SK-N-SH (cell line): ENCODE measurements around the gene MST1. TPM values are rescaled to one million over a fixed set of nuclear protein-coding genes. Genes with fewer than 3 reads are reported as not detected.

Experiments used
- CTCF ChIA-PET: fragments of 300-600, 350-600 bp; formaldehyde crosslinking; extraction: SDS; loops from one replicate; lab custom pipeline; 2021; lab: Yijun Ruan, JAX
- POLR2A ChIA-PET: fragments of 350-600 bp; sonication (Branson Sonifier 250); formaldehyde crosslinking; extraction: SDS; loops from one replicate; lab custom pipeline; 2020; ENCODE audit warnings: antibody characterized with exemption, inconsistent platforms; lab: Yijun Ruan, JAX
- DNase-seq: peaks from one replicate; pipeline ENCODE4 v3.0.0; 2012
- H2AFZ ChIP-seq: fragments of 200-600 bp; sonication (generic); 2 replicates; pipeline ENCODE4 v1.8.1; 2016; ENCODE audit warnings: antibody characterized with exemption, mild to moderate bottlenecking, low read depth
- H3F3A ChIP-seq: fragments of 200-600 bp; sonication (generic); replicated peaks from 2 replicates; pipeline ENCODE3; 2016; ENCODE audit warnings: antibody characterized with exemption, mild to moderate bottlenecking; ENCODE audit not compliant: insufficient read depth
- H3K27ac ChIP-seq, 2 experiments: fragments of 200-500 bp in 1 of 2; fragments of 200-600 bp in 1 of 2; sonication (Bioruptor generic) in 1 of 2; sonication (generic), shearing (Covaris generic) in 1 of 2; 2 replicates each; pipeline versions ENCODE4 v1.5.1 to v1.6.1; 2014 to 2016; ENCODE audit warnings: low read depth in 2 of 2, inconsistent platforms in 1 of 2, low read length in 1 of 2, mild to moderate bottlenecking in 1 of 2, mixed read lengths in 1 of 2
- H3K27me3 ChIP-seq: fragments of 200-600 bp; sonication (generic), shearing (Covaris generic); 2 replicates; pipeline ENCODE4 v1.6.1; 2016; ENCODE audit warnings: mixed run types; ENCODE audit not compliant: insufficient read depth
- H3K36me3 ChIP-seq, 2 experiments: fragments of 200-500 bp in 1 of 2; fragments of 200-600 bp in 1 of 2; sonication (Bioruptor generic) in 1 of 2; sonication (generic) in 1 of 2; replicated peaks in 1 of 2; 2 replicates each; pipeline versions ENCODE3 to v1.5.1; 2014 to 2016; ENCODE audit warnings: low read length in 1 of 2, mild to moderate bottlenecking in 1 of 2; ENCODE audit not compliant: insufficient read depth in 2 of 2, control insufficient read depth in 1 of 2
- H3K4me1 ChIP-seq, 2 experiments: fragments of 200-500 bp in 1 of 2; fragments of 200-600 bp in 1 of 2; sonication (Bioruptor generic) in 1 of 2; sonication (generic), shearing (Covaris generic) in 1 of 2; 2 replicates each; pipeline versions ENCODE4 v1.5.1 to v1.6.1; 2014 to 2016; ENCODE audit warnings: low read depth in 1 of 2, low read length in 1 of 2, mixed run types in 1 of 2; ENCODE audit not compliant: insufficient read depth in 2 of 2, control insufficient read depth in 1 of 2
- H3K4me2 ChIP-seq: fragments of 200-600 bp; sonication (generic), shearing (Covaris generic); 2 replicates; pipeline ENCODE4 v1.6.1; 2017; ENCODE audit warnings: mixed run types
- H3K4me3 ChIP-seq, 2 experiments: fragments of 200-500 bp in 1 of 2; fragments of 200-600 bp in 1 of 2; sonication (Bioruptor generic) in 1 of 2; sonication (generic), shearing (Covaris generic) in 1 of 2; 2 replicates each; pipeline versions ENCODE4 v1.5.1 to v1.8.1; 2014 to 2016; ENCODE audit warnings: low read depth in 2 of 2, inconsistent platforms in 1 of 2, low read length in 1 of 2, mild to moderate bottlenecking in 1 of 2, mixed read lengths in 1 of 2, moderate library complexity in 1 of 2
- H3K79me2 ChIP-seq: fragments of 200-600 bp; sonication (generic); 2 replicates; pipeline ENCODE4 v1.8.1; 2017; ENCODE audit warnings: mild to moderate bottlenecking; ENCODE audit not compliant: insufficient read depth
- H3K9ac ChIP-seq: fragments of 200-600 bp; sonication (generic); 2 replicates; pipeline ENCODE4 v1.6.1; 2017; ENCODE audit warnings: mixed run types
- H3K9me2 ChIP-seq: fragments of 200-600 bp; sonication (generic); 2 replicates; pipeline ENCODE4 v1.6.1; 2017; ENCODE audit warnings: mixed run types
- H3K9me3 ChIP-seq: fragments of 200-600 bp; sonication (generic); 2 replicates; pipeline ENCODE4 v1.6.1; 2017; ENCODE audit warnings: mixed run types, mild to moderate bottlenecking, moderate library complexity
- H4K20me1 ChIP-seq: fragments of 200-600 bp; sonication (generic); 2 replicates; pipeline ENCODE4 v1.6.1; 2017; ENCODE audit warnings: mild to moderate bottlenecking, mixed run types; ENCODE audit not compliant: insufficient read depth
- FOXJ3 ChIP-seq: sonication (generic); formaldehyde crosslinking; IDR thresholded peaks from 2 replicates; pipeline ENCODE4 v1.5.1; 2020; ENCODE audit warnings: mild to moderate bottlenecking, missing genetic modification reagents
- FOXM1 ChIP-seq: IDR thresholded peaks from 2 replicates; pipeline ENCODE4 v1.4.0; 2012; ENCODE audit warnings: low read depth, mild to moderate bottlenecking
- MXI1 ChIP-seq: IDR thresholded peaks from 2 replicates; pipeline ENCODE4 v1.6.1; 2012; ENCODE audit warnings: mild to moderate bottlenecking, low read depth, low read length, improper control_type of control experiment
- NFIC ChIP-seq: IDR thresholded peaks from 2 replicates; pipeline ENCODE4 v1.4.0; 2012; ENCODE audit warnings: borderline replicate concordance
- NRF1 ChIP-seq: IDR thresholded peaks from 2 replicates; pipeline ENCODE4 v1.6.1; 2012; ENCODE audit warnings: low read depth, mild to moderate bottlenecking, low read length
- RAD21 ChIP-seq: IDR thresholded peaks from 2 replicates; pipeline ENCODE4 v1.6.1; 2012; ENCODE audit warnings: mild to moderate bottlenecking, low read length
- RCOR1 ChIP-seq: fragments of 150-350 bp; IDR thresholded peaks from 2 replicates; pipeline ENCODE4 v1.6.1; 2017; ENCODE audit warnings: antibody characterized with exemption, low read length
- TEAD4 ChIP-seq: IDR thresholded peaks from 2 replicates; pipeline ENCODE4 v1.4.0; 2012; ENCODE audit warnings: mild to moderate bottlenecking, borderline replicate concordance; ENCODE audit not compliant: insufficient read depth
- WGBS: methylation state at CpG from one replicate; pipeline ENCODE4 v1.1.6; 2017; ENCODE audit warnings: low lambda C conversion rate; 5-methylcytosine and 5-hydroxymethylcytosine counted together
- polyA plus RNA-seq, 3 experiments: library from polyadenylated mRNA; depleted of rRNA; stranded (reverse); fragments of >200 nt; gene quantifications; 2 replicates each; pipeline ENCODE4 v1.2.3, GENCODE V29; 2012
- TF ChIP-seq, protein P1 (sequence below): IDR thresholded peaks from 2 replicates; pipeline ENCODE4 v1.4.0; 2012; ENCODE audit warnings: low read depth
- TF ChIP-seq, protein P2 (sequence below): IDR thresholded peaks from 2 replicates; pipeline ENCODE4; 2012
- TF ChIP-seq, protein P3 (sequence below): fragments of 150-350 bp; IDR thresholded peaks from 2 replicates; pipeline ENCODE4 v1.6.1; 2016; ENCODE audit warnings: mild to moderate bottlenecking, low read depth, low read length
- TF ChIP-seq, protein P4 (sequence below): IDR thresholded peaks from 2 replicates; pipeline ENCODE4 v1.4.0; 2012; ENCODE audit warnings: low read depth, borderline replicate concordance

MST1 gene
- polyA plus RNA-seq, 1 of the 3 experiments (the other 2 are of a cell fraction) = 35.1 TPM

- no peak for TF ChIP-seq TEAD4
- Histone ChIP-seq H3K27ac (no peak overlapping the region), H4K20me1 (no peaks in the 10 kb centered on the region), H3K4me2 (no peak overlapping the region), H3K9me2 (no peaks in the 10 kb centered on the region), H3K9ac (no peak overlapping the region), H3K4me3 (no peak overlapping the region), H3K36me3 (peaks cover 8 to 16% of the 10 kb centered on the region in 2 experiments), H3K79me2 (no peaks in the 10 kb centered on the region), H3K4me1 (peaks cover 0 to 5% of the 10 kb centered on the region in 2 experiments; a peak in 1 of 4 replicates), H3K9me3 (no peaks in the 10 kb centered on the region), H3K27me3 (no peaks in the 10 kb centered on the region), H2AFZ (no peak overlapping the region), H3F3A (no peaks in the 10 kb centered on the region)
- DNase-seq = no peak
- CTCF ChIA-PET = interaction anchor here (1.2 to 1.8 kb wide), 3 partner anchors 12 to 174 kb away, joined by 3 to 9 read pairs (median 3); no protein-coding TSS in a partner anchor
- POLR2A ChIA-PET = interaction anchor here (0.9 kb wide), 1 partner anchor 174 kb away, joined by 4 read pairs; no protein-coding TSS in a partner anchor
- WGBS = 86% methylated on average over 11 of the region's 25 CpGs
Measured at GRCh38 chr3:49713336-49714105, 24.2 kb upstream of the MST1 start.

GRCh38 chr3:49712631-49713317 lies 23.5 kb upstream of the MST1 start:
- H3K79me2 ChIP-seq = no peaks in the 10 kb centered on the region
- no peaks in the 10 kb centered on the region for H3K9me3 ChIP-seq
- no peaks in the 10 kb centered on the region for H3K9me2 ChIP-seq
- H3K9ac ChIP-seq = no peak overlapping the region
- 81% methylated on average over 4 of the region's 7 CpGs for WGBS
- H3K36me3 ChIP-seq = peaks cover 8 to 16% of the 10 kb centered on the region in 2 experiments
- no peak overlapping the region for H2AFZ ChIP-seq
- DNase-seq = no peak
- no peaks in the 10 kb centered on the region for H3F3A ChIP-seq
- no peak overlapping the region for H3K4me3 ChIP-seq
- H3K4me2 ChIP-seq = no peak overlapping the region
- no peaks in the 10 kb centered on the region for H3K4me1 ChIP-seq
- TF ChIP-seq MXI1 (no peak), FOXJ3 (CRISPR knock-in tag) (no peak)
- TF ChIP-seq, protein P1, sequence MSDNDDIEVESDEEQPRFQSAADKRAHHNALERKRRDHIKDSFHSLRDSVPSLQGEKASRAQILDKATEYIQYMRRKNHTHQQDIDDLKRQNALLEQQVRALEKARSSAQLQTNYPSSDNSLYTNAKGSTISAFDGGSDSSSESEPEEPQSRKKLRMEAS = no peak
- TF ChIP-seq, protein P2, sequence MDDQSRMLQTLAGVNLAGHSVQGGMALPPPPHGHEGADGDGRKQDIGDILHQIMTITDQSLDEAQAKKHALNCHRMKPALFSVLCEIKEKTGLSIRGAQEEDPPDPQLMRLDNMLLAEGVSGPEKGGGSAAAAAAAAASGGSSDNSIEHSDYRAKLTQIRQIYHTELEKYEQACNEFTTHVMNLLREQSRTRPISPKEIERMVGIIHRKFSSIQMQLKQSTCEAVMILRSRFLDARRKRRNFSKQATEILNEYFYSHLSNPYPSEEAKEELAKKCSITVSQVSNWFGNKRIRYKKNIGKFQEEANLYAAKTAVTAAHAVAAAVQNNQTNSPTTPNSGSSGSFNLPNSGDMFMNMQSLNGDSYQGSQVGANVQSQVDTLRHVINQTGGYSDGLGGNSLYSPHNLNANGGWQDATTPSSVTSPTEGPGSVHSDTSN = no peak
- H3K27me3 ChIP-seq = no peaks in the 10 kb centered on the region
- ChIA-PET CTCF (interaction anchor here (1.2 to 1.9 kb wide), 4 partner anchors 9 to 173 kb away, joined by 3 to 14 read pairs (median 6); no protein-coding TSS in a partner anchor), POLR2A (interaction anchor here (0.9 kb wide), 1 partner anchor 173 kb away, joined by 4 read pairs; no protein-coding TSS in a partner anchor)
- H3K27ac ChIP-seq = no peak overlapping the region
- H4K20me1 ChIP-seq = no peaks in the 10 kb centered on the region

GRCh38 chr3:49712166-49712565 lies 22.9 kb upstream of the MST1 start:
- no peaks in the 10 kb centered on the region for H4K20me1 ChIP-seq
- ChIA-PET CTCF (interaction anchor here (0.9 to 1.9 kb wide), 5 partner anchors 9 to 173 kb away, joined by 3 to 14 read pairs (median 4); no protein-coding TSS in a partner anchor), POLR2A (interaction anchor here (0.9 to 1.2 kb wide), 2 partner anchors 11 to 173 kb away, joined by 4 read pairs; partner anchors contain the start of gene GMPPB)
- DNase-seq = no peak
- H3K9me3 ChIP-seq = no peaks in the 10 kb centered on the region
- no peak overlapping the region for H3K4me3 ChIP-seq
- no peaks in the 10 kb centered on the region for H3K27me3 ChIP-seq
- H2AFZ ChIP-seq = no peak overlapping the region
- H3K4me1 ChIP-seq = no peaks in the 10 kb centered on the region
- no peaks in the 10 kb centered on the region for H3F3A ChIP-seq
- no peak overlapping the region for H3K4me2 ChIP-seq
- no peak overlapping the region for H3K27ac ChIP-seq
- H3K36me3 ChIP-seq = peaks cover 8 to 16% of the 10 kb centered on the region in 2 experiments
- H3K9ac ChIP-seq = no peak overlapping the region
- H3K79me2 ChIP-seq = no peaks in the 10 kb centered on the region
- H3K9me2 ChIP-seq = no peaks in the 10 kb centered on the region
- 98% methylated on average over 4 of the region's 11 CpGs for WGBS
- TF ChIP-seq, protein P3, sequence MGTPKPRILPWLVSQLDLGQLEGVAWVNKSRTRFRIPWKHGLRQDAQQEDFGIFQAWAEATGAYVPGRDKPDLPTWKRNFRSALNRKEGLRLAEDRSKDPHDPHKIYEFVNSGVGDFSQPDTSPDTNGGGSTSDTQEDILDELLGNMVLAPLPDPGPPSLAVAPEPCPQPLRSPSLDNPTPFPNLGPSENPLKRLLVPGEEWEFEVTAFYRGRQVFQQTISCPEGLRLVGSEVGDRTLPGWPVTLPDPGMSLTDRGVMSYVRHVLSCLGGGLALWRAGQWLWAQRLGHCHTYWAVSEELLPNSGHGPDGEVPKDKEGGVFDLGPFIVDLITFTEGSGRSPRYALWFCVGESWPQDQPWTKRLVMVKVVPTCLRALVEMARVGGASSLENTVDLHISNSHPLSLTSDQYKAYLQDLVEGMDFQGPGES = no peak
- TF ChIP-seq NFIC (no peak), FOXM1 (no peak), RAD21 (no peak), RCOR1 (no peak), NRF1 (no peak)
- TF ChIP-seq, protein P2 = no peak
- TF ChIP-seq, protein P4, sequence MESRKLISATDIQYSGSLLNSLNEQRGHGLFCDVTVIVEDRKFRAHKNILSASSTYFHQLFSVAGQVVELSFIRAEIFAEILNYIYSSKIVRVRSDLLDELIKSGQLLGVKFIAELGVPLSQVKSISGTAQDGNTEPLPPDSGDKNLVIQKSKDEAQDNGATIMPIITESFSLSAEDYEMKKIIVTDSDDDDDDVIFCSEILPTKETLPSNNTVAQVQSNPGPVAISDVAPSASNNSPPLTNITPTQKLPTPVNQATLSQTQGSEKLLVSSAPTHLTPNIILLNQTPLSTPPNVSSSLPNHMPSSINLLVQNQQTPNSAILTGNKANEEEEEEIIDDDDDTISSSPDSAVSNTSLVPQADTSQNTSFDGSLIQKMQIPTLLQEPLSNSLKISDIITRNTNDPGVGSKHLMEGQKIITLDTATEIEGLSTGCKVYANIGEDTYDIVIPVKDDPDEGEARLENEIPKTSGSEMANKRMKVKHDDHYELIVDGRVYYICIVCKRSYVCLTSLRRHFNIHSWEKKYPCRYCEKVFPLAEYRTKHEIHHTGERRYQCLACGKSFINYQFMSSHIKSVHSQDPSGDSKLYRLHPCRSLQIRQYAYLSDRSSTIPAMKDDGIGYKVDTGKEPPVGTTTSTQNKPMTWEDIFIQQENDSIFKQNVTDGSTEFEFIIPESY = no peak
